Pancreas (tissue), 10 donors: ENCODE data around the gene VWA8. TPM values are rescaled to one million over a fixed set of nuclear protein-coding genes. Genes with fewer than 3 reads are reported as not detected.

ENCODE experiments used
- ATAC-seq, 4 donors: fragments of 200-7000 bp; cut with Tn5 transposase; one replicate each; pipeline versions ENCODE4 v1.8.0 to v1.9.1; 2020; ENCODE audit warnings: mild to moderate bottlenecking in 4 of 4, moderate library complexity in 4 of 4
- DNase-seq, 6 donors: peaks; one replicate each; pipeline ENCODE4 v3.0.0-alpha.2; 2020
- FAIRE-seq: peaks from 2 replicates; lab custom pipeline; 2012; peaks lifted over from hg19 to GRCh38; lab: Jason Lieb, UNC
- H3K27ac ChIP-seq, 4 donors: fragments of 200-600 bp; sonication (generic); 1 replicate in 3 of 4; 2 replicates in 1 of 4; pipeline versions ENCODE4 v1.5.0 to v1.8.0; 2020
- H3K27me3 ChIP-seq, 4 donors: fragments of 200-600 bp; one replicate each; pipeline ENCODE4 v1.8.0; 2021
- H3K36me3 ChIP-seq, 3 donors: fragments of 200-600 bp; sonication (generic) in 1 of 3; one replicate each; pipeline versions ENCODE4 v1.5.0 to v1.8.0; 2020 to 2021
- H3K4me1 ChIP-seq, 3 donors: fragments of 200-600 bp; one replicate each; pipeline ENCODE4 v1.8.0; 2021
- H3K4me3 ChIP-seq, 4 donors: fragments of 200-600 bp; sonication (generic) in 2 of 4; one replicate each; pipeline versions ENCODE4 v1.5.0 to v1.8.0; 2020 to 2021
- H3K9me3 ChIP-seq, 4 donors: fragments of 200-600 bp; one replicate each; pipeline ENCODE4 v1.8.0; 2021
- WGBS, 2 donors: extraction: QIAGEN DNeasy Blood & Tissue Kit; methylation state at CpG; one replicate each; pipeline ENCODE4 v1.1.7; 2013; 5-methylcytosine and 5-hydroxymethylcytosine counted together
- intact Hi-C, 3 donors: fragments of 100-400 bp; cut with DNase I; formaldehyde crosslinking; loops; one replicate each; pipeline versions ENCODE4 v1.11.1 to v1.14.2; 2022
- microRNA-seq, 2 donors: library from miRNA; unstranded; fragments of <30 nt; microRNA quantifications; one replicate each; pipeline versions ENCODE4 to v1.1.0, GENCODE V29; 2019 to 2020
- polyA plus RNA-seq, 2 donors: library from polyadenylated mRNA; stranded (reverse); fragments of 200-250 nt; gene quantifications; one replicate each; pipeline ENCODE4 v1.2.3, GENCODE V29; 2013
- total RNA-seq, 6 donors: library from RNA; stranded (reverse); fragmentation: NEBNext Ultra II Directional in 4 of 6; extraction: Animal tissue kit (Norgen Biotek cat#: 25700) in 4 of 6; gene quantifications; one replicate each; pipeline versions ENCODE4 v1.2.1 to v1.2.4, GENCODE V29; 2021 to 2023
- TF ChIP-seq, protein P1 (sequence below), 4 donors: fragments of 200-600 bp; sonication (generic) in 3 of 4; IDR thresholded peaks; one replicate each; pipeline versions ENCODE4 v1.5.0 to v1.8.0; 2021; ENCODE audit warnings: antibody characterized with exemption in 4 of 4
- donor health status: healthy with polysubstance abuse.
- donor health status: DM: no; HTN: no; CAD: no; lungs with moderate emphysema.
- donor health status: DM: no; HTN: no; CAD: no.
- donor health status: control.
- donor health status: control.
- donor health status: Bipolar disorder and iron deficiency.
- donor health status: DM: yes; HTN: yes; CAD: no.
- donor health status: DM: no; HTN: no; CAD: no.
- donor health status: DM: no; HTN: no; CAD: no.
- donor health status: DM: yes; HTN: yes; CAD: no.

Gene VWA8
- total and polyA plus RNA-seq, 8 donors: 3.3 to 15.8 (median 9.2) TPM

DNA sequence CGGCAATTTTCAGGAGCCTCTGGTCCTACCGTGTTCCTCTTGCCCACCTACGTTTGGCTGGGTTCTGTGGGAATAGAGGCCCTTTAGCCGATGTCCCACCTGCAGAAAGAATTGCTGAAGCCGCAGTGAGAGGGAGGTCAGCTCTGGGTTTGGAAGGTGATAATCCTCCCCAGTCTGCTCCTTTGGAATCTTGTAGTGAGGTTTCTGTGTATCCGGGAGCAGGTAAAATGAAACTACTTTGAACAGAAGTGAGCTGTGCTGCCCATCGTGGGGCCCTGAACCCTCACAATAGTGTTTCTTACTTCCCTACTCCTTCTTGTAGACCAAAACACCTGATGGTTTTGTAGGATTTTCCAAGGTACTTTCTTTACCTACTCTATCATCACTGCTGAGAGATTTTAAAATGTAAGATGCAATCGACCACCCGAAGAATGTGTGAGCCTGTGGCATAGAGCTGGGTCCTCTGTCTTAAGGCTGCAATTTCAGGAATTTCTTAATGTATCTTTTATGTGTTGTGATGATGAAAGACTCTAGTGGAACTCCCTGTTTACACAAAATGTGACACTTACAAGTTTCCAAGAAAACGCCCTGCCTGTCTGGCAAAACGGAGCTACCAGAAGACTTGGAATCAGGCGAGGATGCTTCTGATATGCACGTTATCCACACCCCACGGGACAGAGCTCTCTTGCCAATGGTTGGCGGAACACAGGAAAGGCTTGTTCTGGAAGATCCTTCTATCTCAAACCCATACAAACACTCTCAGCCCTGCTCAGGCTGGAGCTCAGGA is 427.4 kb downstream of the VWA8 start:
- ATAC-seq (no peak), FAIRE-seq (no peak), DNase-seq (no peak)
- WGBS, 2 donors: 61 to 68% methylated on average over 15 of the region's 15 CpGs
- Histone ChIP-seq H3K36me3 (no peaks in the 10 kb centered on the region), H3K4me1 (no peaks in the 10 kb centered on the region), H3K4me3 (no peak overlapping the region), H3K27me3 (no peaks in the 10 kb centered on the region), H3K27ac (no peak overlapping the region), H3K9me3 (no peaks in the 10 kb centered on the region)
- intact Hi-C loops: no loop called here
- TF ChIP-seq, protein P1, sequence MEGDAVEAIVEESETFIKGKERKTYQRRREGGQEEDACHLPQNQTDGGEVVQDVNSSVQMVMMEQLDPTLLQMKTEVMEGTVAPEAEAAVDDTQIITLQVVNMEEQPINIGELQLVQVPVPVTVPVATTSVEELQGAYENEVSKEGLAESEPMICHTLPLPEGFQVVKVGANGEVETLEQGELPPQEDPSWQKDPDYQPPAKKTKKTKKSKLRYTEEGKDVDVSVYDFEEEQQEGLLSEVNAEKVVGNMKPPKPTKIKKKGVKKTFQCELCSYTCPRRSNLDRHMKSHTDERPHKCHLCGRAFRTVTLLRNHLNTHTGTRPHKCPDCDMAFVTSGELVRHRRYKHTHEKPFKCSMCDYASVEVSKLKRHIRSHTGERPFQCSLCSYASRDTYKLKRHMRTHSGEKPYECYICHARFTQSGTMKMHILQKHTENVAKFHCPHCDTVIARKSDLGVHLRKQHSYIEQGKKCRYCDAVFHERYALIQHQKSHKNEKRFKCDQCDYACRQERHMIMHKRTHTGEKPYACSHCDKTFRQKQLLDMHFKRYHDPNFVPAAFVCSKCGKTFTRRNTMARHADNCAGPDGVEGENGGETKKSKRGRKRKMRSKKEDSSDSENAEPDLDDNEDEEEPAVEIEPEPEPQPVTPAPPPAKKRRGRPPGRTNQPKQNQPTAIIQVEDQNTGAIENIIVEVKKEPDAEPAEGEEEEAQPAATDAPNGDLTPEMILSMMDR (IDR thresholded peaks at IDR 0.05): no peak

DNA sequence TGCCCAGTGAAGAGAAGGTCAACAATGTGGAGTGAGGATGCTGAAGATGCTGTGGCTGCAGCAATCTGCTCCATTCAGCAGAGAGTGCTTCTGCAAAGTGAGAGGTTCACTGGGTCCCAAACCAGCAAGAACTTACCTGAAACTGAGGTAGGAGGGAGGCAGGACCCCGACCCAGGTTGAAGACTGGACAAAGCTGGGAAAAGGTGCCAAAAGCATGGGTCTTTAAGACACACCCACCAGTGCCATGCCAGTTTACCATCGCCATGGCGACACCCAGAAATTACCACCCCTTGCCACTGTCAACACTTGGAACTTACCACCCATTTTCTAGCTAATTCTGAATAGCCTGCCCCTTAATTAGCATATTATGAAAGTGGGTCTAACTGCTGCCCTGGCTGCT is 432.9 kb downstream of the VWA8 start:
- FAIRE-seq (no peak), DNase-seq (no peak), ATAC-seq (no peak)
- Histone ChIP-seq H3K9me3 (no peaks in the 10 kb centered on the region), H3K27me3 (no peaks in the 10 kb centered on the region), H3K36me3 (no peaks in the 10 kb centered on the region), H3K27ac (no peak overlapping the region), H3K4me3 (no peak overlapping the region), H3K4me1 (no peaks in the 10 kb centered on the region)
- intact Hi-C loops: no loop called here
- 75 to 91% methylated on average over 3 of the region's 3 CpGs for WGBS, 2 donors
- TF ChIP-seq, protein P1 (IDR thresholded peaks at IDR 0.05): no peak

DNA sequence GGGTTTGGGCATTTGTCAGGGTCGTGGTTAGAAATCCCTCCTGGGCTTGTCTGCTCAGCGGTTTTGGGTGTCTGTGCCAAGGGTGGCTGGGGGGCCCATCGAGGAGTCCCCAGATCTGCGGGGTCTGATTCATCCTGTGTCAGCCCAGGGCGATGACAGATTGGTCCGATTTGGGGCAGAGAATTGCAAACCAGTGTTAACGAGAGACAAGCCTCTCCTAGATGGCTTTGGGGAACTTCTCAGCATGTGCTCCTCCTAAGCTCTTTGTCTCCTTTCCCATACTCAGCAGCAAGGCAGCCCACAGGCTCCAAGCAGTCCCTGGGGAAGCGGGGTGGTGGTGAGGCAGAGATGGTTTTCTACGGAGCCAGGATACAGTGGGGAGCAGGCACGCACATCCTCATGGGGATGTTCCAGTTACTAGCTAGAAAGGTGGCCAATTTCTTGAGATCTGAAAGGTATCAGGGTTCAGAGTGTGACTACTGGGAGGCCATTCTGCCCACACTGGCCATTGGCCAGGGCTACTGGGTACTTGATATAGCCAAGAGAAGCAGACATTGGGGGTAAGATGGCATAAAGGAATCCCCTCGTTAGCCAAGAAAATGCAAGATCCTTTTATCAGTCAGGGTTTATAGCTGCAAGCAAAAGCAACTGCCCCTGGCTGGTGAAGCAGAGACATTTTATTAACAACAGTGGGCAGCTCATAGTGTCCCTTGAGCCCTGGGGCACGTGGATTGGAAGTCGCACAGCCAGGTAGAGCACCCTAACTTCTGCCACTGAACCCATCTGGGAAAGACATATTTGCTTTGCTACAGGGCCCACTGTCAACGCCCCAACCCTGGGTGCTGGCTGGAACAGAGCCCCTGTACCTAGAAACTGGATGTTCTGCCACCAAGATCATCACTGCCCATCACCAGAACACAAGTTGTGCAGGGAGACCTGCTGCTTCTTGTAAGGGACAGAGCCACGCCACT is 440.0 kb downstream of the VWA8 start:
- Histone ChIP-seq H3K4me3 (no peak overlapping the region), H3K36me3 (no peaks in the 10 kb centered on the region), H3K9me3 (no peaks in the 10 kb centered on the region), H3K4me1 (no peaks in the 10 kb centered on the region), H3K27me3 (no peaks in the 10 kb centered on the region), H3K27ac (no peak overlapping the region)
- FAIRE-seq (no peak), ATAC-seq (no peak), DNase-seq (no peak)
- TF ChIP-seq, protein P1 (IDR thresholded peaks at IDR 0.05): no peak
- intact Hi-C loops: no loop called here
- whole genome bisulfite sequencing, 2 donors: 82 to 89% methylated on average over 15 of the region's 15 CpGs

DNA sequence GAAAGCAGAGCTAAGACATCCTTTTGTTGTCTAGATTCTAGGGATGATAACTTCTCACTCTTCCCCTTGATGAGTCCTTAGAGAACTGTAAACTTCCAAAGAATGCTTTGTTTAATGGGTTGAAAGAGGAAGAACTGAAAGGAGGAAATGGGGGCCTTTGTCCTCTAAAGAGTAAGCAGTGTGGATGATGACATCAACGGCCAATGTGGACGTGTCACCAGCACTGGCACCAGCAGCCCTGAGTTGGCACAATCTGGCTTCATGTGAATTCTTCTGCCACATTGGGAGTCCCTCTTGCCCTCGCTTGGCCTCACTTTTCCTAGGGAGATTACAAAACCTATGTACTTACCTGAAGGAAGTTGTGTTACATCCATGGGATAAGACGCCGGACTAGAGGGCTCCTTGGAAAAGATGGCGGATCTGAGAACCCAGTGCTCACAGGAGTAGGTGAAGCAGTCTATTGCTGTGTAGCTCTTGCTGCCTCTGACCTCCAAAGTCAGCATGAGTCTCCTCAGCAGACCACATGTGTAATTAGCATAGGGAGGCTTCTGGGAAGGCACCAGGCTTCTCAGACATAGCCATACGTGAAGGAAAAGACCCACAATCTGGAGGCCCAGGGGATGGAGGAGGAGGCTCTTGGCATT is 440.8 kb downstream of the VWA8 start:
- intact Hi-C loops: no loop called here
- Histone ChIP-seq H3K27me3 (no peaks in the 10 kb centered on the region), H3K4me3 (no peak overlapping the region), H3K4me1 (no peaks in the 10 kb centered on the region), H3K9me3 (no peaks in the 10 kb centered on the region), H3K36me3 (no peaks in the 10 kb centered on the region), H3K27ac (no peak overlapping the region)
- 81 to 88% methylated on average over 7 of the region's 7 CpGs for WGBS, 2 donors
- ATAC-seq: peak in 2 of 4 donors; percentile 42 to 52
- TF ChIP-seq, protein P1 (IDR thresholded peaks at IDR 0.05): no peak
- FAIRE-seq: no peak
- DNase-seq: no peak

Small RNAs within 50 kb of the gene (microRNA-seq; reads per million reads assigned to microRNA genes)
- 0.39 to 0.59 reads per million in 2 donors for gene MIR5006

Other genes with a start within 250 kb of the VWA8 start
- 1 to 10 TPM; 1.5 to 5.0 (median 1.8) TPM for gene DGKH, start 87.5 kb upstream of the VWA8 start, total RNA-seq
- 1 to 10 TPM in 1 of 2 donors, under 1 TPM in 1; 0.87 to 1.1 TPM for gene DGKH, start 87.5 kb upstream of the VWA8 start, polyA plus RNA-seq